Occipital lobe (tissue), 2 donors: Measurements from ENCODE around the gene DGCR8. TPM values are rescaled to one million over a fixed set of nuclear protein-coding genes. Genes with fewer than 3 reads are reported as not detected.
"Not testable (repeated sequence)": the region's sequence is repeated elsewhere in the genome, so short reads cannot be mapped to it uniquely, and the experiment has no call there.

ENCODE experiments used
- DNase-seq: peaks from one replicate; lab custom pipeline; 2025; lab: John Stamatoyannopoulos, UW
- total RNA-seq: library from RNA; depleted of rRNA; stranded (reverse); fragments of >200 nt; gene quantifications from one replicate; pipeline ENCODE4 v1.2.3, GENCODE V29; 2014

DGCR8 gene
- total RNA-seq, 1 donor from 2014 or later, result 37.0 TPM

DNA sequence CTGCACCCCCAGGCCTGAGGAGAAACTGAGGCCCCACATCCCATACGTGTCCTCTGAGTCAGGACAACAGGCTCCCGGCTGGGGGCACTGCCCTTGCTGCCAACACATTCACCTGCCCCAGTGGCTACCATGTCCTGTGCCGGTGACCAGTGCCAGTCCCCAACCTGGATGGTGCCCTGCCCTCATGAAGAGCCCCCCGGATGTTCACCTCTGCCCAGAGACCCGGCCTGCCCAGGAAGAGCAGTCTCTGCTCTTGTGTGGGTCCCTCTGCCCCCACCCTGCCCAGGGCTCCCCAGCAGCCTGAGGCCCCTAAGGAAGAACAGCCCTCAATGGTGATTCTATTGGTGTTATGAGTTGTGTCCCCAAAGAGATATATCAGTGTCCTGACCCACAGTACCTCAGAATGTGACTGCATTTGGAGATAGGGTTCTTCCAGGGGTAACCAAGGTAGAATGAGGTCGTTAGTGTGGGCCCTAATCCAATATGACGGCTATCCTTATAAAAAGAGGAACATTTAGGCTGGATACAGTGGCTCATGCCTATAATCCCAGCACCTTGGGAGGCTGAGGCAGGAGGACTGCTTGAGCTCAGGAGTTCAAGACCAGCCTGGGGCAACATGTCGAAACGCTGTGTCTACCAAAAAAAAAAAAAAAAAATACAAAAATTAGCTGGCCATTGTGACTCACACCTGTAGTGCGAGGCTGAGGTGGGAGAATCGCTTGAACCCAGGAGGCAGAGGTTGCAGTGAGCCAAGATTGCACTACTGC, 13.2 kb upstream of the DGCR8 start:
- DNase-seq, result no peak

DNA sequence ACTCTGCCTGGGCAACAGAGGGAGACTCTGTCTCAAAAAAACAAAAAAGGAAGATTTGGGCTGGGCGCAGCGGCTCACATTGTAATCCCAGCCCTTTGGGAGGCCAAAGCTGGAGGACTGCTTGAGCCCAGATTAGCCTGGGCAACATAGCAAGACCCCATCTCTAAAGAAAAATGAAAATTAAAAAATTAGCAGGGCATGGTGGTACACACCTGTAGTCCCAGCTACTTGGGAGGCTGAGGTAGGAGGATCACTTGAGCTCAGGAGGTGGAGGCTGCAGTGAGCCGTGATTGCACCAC, 12.7 kb upstream of the DGCR8 start:
- DNase-seq, result not testable (repeated sequence)

DNA sequence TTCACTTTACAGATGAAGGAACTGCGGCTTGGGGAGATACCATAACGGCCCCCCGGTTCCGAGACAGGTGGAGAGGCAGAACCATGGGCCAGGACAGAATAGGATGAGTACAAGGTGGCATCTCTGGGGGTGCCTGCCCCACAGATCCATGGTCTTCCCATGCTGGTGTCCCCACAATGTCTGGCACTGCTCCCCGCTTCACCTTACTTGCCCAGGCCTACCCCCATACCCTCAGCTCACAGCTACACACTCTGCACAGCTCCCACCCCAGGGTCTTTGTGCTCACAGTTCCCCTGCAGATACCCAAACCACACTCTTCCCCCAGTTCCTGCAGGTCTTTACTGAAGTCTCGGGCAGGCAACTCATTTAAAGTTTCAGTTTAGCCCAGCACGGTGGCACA, 11.4 kb upstream of the DGCR8 start:
- DNase-seq, result no peak

DNA sequence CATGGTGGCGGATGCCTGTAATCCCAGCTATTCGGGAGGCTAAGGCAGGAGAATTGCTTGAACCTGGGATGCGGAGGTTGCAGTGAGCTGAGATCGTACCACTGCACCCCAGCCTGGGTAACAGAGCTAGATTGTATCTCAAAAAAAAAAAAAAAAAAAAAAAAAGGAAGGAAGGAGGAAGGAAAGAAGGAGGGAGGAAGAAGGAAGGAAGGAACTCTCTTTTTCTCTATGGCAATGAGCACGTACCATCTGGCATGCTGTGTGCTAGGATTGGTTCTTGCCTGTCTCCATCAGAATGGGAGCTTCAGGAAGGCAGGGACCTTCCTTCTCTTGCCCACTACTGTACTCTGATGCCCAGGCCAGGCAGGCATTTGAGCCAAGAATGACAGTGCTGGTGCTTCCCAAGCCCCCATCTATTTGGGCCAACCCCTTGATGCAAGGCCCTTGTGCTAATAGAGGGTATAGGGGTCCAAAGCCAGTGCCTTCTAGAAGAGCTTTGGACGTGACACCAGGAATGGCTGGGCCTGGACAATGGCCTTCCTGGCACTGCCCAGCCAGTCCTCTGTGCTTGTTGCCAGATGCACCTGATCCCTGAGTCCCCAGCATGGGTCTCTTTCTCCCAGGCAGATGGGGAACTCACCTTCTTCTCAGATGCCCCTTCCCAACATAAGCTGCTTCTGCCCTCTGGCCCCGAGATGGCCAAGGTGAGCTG, 10.6 kb upstream of the DGCR8 start:
- no peak for DNase-seq

DNA sequence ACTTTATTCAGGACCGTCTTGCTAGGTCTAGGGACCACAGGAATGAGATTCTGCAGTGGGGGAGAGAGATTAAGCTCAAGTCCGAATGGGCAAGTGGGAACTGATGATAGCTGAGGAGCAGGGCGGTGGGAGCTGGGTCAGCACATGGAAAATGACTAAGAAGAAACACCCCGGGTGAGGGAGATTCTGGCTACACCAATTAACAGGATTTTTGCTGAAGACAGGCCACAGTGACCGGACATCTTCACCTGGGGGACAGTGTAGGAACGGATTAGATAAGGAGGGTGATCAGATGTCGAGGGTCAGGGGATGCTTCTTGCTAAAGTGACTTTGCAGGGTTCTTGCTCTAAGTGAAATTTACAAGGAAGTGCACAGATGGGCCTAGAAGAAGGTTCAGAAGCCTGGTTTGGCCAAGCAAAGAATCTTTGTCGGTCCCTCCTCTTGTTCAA, 8.5 kb upstream of the DGCR8 start:
- no peak for DNase-seq

DNA sequence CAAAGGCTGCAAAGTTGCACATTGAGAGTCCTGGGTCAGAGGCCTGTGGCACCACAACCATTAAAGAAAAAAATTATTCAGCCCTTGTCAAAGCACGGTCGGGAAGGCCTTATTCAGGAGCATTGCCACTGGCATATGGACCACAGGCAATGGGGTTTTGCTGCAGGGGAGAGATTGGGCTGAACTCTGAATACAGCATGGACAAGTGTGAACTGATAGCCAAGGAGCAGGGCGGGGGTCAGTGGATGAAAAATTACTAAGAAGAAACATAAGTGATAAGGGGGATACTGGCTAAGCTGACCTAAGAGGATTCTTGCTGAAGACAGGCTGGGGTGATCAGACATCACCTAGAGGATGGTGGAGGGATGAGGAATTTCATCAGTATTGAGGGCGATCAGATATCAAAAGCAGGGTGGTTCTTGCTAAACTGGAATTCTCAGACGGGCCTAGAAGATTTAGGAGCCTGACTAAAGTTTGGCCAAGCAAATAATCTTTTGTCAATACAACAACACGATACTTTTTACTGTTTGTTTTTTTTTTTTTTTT, 3.3 kb upstream of the DGCR8 start:
- no peak for DNase-seq

DNA sequence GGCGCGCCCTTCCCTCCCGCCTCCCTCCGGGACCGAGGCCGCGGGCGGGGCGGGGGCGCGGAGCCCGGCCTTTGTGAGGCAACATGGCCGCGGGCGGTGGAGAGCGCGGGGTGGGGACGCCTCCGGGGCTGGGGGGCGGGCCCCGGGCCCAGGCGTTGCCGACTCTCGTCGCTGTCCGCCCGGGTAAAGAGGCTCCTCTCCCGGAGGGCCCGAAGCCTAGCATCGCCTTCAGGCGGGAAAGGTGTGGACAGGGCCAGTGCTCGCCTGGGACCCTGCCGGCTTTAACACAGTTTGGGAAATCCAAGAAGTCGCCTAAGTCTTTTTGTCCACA, 369 bp downstream of the DGCR8 start:
- DNase-seq, result peak; percentile 32

DNA sequence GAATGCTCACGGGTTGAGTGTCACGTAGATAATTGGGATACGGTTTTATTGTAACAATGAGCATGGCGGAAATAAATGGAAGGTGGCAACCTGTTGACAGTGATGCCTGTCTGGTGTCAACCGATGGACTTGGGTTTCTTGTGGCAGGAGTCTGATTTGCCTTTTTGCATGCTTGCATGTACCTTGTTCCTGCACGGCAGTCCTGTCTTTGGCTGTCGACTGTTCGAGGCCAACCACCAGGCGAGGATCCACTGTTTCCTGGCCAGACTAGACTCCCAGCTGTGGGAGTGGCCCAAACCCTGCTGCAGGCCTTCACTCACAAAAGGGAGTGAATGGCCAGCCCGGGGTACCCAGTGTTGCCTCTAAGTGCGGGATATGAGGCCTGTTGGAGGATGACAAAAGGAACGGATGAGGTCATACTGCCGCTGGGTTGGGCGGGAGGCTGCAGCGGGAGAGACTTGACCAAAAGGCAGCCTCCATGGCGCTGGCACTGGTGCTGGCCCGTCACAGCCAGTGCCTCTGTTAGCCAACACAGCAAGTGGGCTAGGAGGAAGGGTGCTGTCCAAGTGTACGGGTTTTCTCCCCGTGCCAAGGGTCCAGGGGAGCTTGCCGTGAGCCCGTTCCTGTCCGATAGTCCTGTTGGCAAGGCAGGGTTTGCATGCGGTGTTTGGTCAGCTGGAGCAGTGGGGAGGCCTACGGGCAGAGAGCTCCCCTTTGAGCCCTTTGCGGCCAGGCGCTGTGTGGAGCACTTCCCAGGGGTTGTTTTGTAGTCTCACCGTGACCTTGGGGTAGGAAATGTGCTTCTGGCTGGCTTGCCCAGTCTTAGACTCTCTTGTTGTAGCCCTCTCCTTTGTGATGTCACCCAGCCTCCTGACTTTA, 974 bp downstream of the DGCR8 start:
- DNase-seq, result peak; percentile 27

DNA sequence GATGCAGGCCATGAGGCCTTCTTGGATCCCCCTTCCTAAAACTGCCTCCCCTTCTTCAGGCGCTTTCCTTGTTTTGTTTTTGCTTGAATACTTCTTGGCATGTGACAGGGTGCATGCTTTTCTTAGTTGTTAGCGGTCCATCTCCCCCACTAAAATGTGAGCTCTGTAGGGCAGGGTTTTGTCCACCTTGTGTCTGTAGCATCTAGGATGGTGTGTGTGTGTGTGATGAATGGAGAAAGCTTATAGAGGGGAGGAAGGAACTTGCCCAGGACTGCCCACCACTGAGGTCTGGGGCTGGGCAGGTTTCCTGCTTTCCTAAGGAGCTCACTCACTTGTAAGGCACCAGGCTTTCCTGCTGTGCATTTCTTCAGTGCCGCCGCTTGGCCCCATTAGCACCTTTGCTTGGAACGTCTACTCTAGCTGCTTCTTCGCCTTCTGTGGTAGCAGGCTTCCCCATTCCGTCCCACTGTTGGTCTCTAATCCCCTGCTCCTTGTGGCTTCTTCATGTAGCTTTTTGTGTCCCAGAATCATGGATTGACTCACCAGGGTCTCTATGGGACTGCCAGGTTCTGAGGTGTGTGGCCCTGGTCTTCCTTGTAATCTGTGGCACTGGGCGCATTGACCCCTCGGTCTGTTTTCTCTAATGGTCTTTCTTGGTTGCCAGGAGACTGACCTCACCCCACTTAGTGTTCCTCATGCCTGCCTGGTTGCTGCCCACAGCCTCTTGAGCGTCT, 3.3 kb downstream of the DGCR8 start:
- no peak for DNase-seq

DNA sequence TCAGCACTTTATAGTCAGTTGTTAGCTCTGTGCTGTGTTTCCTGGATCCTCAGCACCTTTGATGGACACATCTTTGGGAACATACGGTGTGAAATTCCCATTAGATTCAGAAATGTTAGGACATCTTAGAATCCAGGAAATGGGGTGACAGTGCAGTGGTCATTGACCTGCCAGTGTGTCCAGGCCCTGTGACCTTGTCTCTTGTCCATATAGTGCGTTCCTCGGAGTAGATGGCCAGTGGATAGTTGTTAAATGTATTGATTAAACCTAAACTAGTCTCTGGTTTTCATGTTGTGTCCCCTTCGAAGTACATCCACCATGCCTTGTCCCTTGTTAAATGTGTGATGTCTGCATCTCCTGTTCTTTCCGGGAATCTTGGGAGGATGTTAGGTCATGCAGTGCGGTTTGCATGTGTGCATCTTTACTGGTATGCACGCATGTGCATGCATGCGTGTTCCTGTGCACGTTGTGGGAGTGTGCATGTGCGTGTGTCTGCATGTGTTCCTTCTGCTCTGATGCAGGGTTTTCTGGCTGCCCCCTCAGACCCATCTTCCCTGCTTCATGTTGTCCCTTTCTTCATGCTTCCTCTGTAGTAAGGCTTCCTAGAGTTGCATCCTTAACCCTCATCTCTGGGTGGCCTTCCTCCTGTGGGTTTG, 4.0 kb downstream of the DGCR8 start:
- DNase-seq, result no peak

DNA sequence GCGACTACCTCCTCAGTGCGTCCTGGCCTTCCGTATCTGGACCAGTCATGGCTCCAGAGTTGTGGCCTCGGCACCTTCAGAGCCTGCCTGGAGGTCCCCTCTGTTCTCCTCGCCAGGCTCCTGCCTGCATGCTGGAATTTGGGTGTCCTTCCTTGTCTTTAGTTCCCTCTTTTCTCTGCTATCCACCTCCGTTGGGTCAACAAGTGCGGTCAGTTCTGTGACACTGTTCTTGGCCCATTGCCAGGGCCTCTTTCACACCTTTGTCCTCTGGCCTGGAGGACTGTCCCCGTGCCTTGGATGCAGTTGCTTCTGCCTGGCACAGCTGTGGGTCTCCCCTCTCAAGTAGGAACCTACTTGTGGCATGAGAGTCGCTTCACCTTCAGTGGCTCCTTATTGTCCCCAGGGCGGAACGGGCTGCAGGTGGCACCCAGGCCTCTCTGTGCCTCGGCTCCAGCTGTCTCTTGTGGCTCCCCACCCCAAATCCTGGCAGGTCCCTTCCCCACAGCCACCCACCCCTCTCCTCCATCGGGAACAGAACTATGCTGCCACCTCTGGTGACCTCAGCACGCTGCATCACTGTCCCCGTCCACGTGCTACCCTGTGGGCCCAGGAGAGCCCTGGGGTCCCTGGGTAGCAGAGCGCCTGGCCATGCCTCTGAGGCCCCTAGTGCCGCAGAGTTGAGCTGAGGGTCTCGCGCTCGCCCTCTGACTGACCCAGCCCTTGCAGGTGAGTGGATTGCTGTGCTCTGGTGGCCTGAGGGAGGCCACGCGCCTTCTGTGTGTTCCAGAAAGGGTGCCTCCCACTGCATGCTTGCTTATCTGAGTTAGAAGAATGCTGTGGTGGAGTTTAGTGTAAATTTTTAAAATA, 4.7 kb downstream of the DGCR8 start:
- DNase-seq, result no peak

DNA sequence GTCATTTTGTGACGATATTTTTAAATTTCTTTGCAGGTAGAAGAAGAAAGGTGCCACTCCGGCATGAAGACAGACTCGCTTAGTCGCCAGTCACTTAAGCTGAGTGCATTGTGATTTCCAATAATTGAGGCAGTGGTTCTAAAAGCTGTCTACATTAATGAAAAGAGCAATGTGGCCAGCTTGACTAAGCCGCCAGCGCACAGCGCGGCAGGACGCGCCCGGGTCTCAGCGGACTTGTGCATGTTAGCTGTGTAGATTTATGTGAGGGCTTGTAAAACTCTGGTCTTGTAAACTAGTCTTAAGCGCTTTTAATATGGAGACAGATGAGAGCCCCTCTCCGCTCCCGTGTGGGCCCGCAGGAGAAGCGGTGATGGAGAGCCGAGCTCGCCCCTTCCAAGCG, 5.6 kb downstream of the DGCR8 start:
- DNase-seq, result no peak

DNA sequence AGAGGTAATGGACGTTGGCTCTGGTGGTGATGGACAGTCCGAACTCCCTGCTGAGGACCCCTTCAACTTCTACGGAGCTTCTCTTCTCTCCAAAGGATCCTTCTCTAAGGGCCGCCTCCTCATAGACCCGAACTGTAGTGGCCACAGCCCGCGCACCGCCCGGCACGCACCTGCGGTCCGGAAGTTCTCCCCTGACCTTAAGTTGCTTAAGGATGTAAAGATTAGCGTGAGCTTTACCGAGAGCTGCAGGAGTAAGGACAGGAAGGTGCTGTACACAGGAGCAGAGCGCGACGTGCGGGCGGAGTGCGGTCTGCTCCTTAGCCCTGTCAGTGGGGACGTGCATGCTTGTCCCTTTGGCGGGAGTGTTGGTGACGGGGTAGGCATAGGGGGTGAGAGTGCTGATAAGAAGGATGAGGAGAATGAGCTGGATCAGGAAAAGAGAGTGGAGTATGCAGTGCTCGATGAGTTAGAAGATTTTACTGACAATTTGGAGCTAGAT, 6.1 kb downstream of the DGCR8 start:
- DNase-seq, result no peak

DNA sequence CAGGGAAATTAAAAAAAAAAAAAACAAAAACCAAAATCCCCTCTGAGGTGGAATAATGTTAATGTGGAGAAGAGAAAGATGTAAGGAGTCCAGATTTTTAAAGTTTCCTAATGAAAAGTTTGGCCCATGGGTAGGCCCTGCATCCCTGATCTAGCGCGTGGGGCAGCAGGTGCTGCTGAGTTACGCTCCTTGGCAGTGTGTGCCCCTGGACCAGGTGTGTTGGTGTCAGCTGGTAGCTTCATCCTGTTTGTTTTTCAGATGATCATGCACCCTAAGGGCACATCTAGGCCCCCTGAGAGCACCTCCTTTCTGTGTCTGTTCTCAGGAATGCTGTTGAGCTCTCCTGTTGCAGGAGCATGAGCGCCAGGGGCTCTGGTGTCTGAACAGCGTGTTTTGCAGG, 6.7 kb downstream of the DGCR8 start:
- DNase-seq, result no peak

DNA sequence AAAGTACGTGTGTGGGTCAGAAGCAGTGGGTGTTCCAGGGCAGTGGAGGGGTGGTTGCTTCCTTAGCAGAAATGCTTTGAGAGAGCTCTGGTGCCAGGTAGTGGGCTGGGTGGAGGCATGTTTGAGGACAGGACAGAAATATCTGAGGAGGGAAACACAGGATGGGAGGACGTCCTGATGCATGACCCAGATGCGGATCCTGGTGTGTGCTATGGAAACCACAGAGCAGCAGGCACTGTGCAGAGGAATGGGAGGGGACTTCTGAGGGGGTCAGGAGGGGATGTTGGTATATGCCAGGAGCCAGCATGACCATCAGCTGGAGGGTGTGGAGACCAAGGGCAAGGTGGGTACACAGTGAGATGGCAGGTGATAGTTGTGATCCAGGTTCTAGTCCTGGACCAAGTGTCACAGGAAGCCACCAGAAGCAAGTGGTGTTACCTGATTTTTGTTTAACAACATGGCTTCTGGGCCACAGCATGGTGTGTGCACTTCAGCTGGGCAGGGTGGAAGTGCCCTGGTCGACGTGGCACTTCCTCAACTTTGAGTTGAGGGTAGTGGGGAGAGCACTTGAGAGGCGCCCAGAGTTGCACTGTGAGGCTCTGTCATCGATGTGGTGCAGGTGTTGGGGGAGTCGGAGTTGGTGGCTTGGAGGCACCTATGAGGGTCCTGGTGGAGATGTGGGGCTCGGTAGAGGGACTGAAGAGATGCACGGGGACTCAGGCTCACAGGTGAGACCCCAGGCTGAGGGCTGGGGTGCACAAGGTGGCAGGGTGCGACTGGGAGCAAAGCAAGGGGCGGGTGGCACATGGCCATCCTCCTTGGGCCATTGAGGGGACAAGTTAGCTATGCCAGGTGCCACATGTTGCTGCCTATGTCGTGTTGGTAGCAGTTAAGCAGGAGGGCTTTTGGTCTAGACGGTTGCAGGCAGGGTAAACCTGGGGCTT, 7.5 kb downstream of the DGCR8 start:
- DNase-seq, result no peak

DNA sequence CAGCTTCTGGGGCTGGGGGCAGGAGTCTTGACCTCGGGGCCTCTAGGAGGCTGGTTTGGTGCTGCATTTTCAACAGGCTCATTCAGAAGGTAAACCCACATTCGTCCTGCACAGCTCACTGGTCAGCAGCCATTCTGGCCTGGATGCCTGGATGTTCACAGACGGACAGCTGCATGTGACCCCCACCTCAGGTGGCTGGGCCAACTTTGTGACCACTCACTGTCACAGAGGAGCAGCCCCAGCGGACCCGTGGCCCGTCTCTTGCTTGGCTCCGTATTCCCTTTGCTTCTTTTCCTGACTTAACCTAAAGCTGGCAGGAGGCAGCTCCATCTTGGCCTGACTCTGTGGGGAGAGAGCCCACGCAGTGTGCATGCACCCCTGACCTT, 8.2 kb downstream of the DGCR8 start:
- no peak for DNase-seq

DNA sequence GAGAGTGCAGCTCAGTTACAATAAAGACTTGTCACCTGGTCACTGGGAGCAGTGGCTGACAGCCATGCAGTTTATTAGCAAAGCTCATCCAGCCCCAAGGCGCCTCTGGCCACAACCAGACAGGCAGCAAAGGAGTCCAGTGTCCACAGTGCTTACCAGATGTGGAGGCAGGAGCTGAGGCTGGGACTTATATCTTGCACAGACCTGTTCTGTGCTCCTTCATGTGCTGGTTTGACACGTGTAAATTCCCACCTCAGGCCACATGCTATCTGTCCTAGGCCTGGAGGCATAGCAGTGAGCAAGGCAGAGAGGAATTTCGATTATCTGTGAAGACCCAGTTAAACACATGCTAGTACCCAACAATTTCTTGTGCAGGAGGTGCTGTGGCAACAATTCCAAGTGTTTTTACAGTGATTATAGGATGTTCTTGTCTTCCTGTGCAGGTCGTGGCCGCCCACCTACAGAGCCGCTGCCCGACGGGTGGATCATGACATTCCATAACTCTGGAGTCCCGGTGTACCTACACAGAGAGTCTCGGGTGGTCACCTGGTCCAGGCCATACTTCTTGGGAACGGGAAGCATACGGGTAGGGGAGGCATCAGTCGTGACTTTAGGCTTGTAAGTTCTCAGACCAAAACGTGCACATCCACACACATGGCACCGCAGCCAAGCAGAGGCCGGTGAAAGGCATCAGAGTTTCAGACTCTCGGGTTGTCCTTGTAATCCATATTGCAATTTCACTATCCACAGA, 9.4 kb downstream of the DGCR8 start:
- DNase-seq, result no peak
